ENCODE data around the gene CALHM6. TPM values are rescaled to one million over a fixed set of nuclear protein-coding genes. Genes with fewer than 3 reads are reported as not detected.

Gene CALHM6
- total RNA-seq, 1 donor from 2014 or later = 2.2 TPM

DNA sequence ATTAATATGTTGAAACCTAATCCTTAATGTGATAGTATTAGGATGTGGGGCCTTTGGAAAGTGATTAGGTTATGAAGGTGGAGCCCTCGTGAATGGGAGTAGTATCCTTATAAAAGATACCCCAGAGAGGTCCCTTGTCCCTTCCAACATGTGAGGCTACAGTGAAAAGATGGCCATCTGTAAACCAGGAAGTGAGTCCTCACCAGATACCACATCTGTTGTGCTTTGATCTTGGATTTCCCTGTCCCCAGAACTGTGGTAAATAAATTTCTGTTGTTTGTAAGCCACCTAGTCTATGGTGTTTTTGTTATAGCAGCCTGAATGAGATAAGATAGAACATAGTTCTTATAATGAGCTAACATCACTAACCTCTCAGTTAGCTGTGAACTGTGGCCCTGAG, 16.6 kb upstream of the CALHM6 start:
- ATAC-seq = no peak
- no peak for DNase-seq (ENCODE audit: low spot score)

DNA sequence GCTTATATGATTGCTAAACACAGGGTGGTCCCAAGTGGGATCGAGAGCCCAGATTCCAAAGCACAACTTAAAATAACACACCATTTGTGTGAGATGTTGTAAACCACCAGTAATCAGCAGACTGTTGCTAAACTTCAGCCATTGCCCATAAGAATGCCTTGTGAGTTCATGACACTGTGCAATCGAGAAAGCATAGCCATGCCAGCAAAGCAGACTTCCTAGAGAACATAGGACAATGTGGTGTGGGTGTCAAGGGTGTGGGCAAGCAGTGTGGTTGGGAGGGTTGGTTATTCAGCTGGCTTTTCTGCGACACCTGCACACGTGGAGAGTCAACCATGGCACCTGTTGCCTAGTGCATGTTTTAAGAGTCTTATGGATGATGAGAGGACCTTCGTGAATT, 16.1 kb upstream of the CALHM6 start:
- DNase-seq (ENCODE audit: low spot score) (no peak), ATAC-seq (no peak)

DNA sequence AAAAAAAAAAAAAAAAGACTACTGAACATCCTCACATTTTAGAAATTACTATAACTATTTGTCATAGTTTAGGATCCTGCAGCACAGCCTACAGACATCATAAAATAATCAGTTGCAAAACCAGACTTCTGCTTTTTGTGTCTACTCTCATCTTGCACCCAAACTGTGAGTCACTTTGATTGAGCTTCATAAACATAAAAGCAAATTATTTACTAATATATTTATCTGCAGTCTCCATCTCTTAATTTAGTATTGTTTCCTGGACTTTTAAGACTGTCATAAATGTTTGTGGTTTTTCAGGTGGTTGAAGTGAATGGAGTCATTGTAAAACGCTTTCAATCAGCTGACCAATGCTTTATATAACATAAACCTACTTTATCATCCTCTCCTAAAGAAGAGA, 14.8 kb upstream of the CALHM6 start:
- no peak for DNase-seq (ENCODE audit: low spot score)
- ATAC-seq = no peak

DNA sequence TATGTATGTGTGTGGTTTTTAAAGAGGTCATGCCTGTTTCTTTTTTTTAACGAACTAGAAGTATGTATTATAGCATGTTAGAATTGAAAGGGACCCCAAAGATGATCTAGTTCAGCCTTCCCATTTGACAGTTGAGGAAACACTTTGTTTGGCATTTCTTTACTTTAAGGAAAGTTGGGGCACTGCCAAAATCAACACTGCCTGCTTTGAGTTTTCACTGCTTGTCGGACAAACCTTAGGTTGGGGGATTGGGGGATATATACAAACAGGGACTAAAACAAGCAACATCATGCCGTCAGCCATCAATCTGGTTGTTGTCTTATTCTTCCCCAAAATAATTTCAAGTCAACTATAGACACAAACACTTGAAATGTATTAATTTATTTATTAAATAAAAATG, 14.1 kb upstream of the CALHM6 start:
- DNase-seq (ENCODE audit: low spot score) (no peak), ATAC-seq (no peak)

DNA sequence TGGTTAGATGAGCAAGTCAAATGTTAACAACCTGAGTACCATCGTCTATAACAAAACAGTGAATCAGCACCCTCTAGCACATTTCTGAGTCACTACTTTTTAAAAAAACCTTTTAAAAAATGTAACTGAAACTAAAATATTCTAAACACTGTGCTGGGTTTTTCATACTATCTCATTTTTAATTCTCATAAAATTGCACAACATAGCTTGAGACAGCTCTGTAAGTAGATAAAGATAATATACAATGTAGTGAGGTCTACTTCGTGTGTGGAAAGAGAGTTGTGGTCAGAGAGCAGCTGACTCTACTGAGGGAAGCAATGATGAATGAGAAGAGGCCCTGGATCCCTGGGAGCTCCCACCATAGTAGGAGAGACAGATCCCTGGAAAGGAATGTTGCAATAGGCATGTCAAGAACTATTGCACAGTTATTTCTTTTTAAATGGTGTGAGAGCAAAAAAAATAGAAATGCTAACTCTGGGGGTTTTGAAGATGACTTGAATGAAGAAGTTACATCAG, 13.6 kb upstream of the CALHM6 start:
- DNase-seq (ENCODE audit: low spot score) (no peak), ATAC-seq (peak; percentile 34)

DNA sequence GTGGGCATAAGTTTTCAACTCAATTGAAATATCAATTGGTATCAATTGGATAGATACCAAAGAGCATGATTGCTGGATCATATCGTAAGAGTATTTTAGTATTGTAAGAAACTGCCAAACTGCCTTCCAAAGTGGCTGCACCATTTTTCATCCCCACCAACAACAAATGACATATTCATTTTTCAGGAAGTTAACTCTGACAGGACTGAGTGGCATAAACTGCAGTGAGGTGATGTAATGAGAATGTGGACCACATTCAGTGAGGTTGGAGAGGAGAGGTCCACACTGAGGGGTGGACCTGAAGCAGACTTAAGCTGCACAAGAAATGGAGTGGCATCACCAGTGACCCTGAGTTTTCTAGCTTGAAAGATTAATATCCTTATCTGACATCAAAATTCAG, 11.6 kb upstream of the CALHM6 start:
- no peak for DNase-seq (ENCODE audit: low spot score)
- no peak for ATAC-seq

DNA sequence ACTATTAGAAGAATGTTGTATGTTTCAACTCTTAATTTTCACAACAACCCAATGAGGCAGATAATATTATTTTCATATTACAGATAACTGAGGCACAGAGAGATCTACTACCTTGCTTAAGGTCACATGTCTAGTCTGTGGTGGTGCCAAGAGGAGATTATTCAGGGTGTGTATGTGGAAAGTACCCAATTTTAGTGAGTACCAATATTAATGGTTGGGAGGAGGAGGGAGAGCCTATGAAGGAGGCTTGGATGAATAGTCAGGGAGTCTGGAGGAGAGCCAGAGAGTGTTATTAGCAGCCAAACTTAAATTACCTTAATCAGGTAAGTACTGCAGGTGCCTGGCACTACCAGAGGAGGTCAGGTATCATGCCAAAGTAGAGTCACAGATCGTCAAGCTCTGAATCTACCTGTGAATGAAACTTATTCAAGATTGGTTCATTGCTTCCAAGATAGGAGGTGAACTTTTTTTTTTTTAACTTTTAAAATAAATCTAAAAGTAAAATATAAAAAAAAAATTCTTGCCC, 10.9 kb upstream of the CALHM6 start:
- no peak for DNase-seq (ENCODE audit: low spot score)
- no peak for ATAC-seq

DNA sequence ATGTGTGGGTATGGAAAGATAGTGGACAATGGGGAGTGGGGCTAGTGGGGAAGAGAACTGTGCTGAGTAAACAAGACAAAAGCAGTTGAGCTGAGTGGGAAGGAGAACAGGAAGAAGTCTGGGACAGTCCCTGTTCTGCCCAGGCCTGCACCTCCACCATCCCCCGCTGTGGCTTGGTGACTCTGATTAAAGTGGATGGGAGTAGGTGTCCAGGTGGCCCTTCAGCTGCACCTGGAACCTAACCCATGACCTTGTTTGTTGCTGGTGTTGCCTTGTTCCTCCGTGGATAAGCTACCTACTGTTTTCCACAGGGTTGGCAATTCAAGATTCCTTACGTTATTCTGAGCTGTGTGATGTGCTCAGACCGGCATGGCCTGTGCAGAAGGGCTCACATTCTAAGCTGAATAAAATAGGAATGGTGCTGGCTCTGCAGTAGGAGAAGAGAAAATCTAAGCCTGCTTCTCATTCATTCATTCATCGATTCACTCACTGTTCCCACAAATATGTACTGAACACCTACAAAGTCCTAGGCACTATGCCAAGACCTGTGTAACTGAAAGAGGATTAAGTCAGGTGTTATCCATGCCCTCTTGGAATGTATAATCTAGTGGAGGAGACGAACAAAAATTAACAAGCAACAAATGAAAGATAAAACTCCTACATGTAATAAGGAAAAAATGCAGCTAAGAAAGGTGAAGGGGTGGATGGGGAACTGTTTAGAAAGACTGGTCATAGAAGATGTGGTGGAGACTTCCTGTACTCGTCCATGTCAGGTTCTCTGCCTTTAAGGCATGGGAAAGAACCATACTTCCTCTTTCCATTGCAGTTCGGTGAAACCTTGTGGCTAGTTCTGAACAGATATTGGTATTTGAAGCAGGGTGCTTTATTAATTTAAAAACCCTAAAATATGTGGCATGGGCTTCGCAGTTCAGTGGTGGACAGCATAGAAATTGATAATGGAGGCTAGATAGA, 10.1 kb upstream of the CALHM6 start:
- no peak for DNase-seq (ENCODE audit: low spot score)
- ATAC-seq = peak; percentile 38

DNA sequence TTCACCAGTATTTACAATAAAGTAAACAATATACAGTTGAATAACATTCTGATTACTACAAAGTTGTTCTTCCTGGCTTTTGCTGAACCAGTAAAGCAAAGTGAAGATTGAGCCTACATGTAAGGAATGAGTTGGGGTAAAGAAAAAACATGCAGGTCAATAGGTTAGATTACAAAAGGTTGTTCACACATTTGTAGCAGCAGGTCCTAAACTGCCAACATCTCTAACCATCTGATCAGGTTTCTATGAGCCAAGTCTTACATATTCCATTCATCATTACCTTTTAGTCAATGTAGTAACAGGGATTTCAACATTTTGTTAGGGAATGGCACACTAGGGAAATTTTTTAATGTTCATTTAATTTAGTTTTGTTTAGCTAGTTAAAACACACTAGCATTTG, 9.3 kb upstream of the CALHM6 start:
- no peak for DNase-seq (ENCODE audit: low spot score)
- ATAC-seq = no peak

DNA sequence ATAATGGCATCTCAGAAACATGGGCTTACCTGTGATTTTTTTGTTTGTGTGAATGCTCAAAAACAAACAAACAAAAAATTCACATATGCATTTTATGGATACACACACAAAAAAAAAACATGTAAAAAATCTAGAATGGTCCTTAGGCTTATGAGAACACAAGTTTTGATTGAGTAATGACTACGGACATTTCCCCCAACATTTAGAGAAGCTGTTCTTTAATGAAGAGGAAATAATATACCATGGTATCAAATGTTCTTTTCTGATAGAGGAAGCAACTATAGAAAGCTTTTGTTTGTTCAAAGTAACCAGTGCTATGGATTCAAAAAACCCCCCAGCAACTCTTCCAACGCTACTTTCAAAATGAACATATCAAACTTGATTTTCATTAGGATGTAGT, 8.6 kb upstream of the CALHM6 start:
- no peak for ATAC-seq
- no peak for DNase-seq (ENCODE audit: low spot score)

DNA sequence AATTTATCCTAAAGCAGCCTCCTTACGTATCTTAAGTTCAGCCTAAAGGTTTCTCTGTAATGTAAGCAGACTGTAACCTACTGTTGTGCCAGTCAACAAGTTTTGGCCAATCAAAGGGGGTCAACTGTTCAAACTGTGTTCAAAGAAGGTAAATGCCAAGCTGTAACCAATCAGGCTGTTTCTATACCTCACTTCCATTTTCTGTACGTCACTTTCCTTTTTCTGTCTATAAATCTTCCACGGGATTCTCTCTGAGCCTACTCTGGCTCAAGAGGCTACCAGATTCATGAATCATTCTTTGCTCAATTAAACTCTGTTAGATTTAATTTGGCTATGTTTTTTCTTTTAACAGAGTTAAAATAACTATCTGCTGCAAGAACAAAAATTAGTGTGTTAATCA, 5.1 kb upstream of the CALHM6 start:
- no peak for DNase-seq (ENCODE audit: low spot score)

DNA sequence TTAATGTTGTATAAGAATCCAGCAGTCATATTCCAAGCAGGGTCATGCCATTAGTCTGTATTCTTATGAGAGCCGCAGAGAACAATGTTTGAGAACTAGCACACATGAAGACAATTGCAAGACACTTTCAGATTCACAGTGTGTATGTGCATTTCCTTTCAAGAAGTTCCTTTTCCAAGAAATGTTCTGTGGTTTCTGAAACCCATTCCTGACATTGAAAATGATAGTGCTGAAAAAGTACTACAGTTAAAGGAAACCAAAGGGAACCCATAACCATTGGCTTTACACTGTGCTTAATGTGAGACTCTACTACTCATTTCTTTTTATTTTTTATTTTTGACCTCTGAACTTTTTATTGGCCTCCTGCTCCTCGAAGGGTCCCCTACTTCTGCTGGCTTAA, 4.2 kb upstream of the CALHM6 start:
- ATAC-seq (no peak), DNase-seq (ENCODE audit: low spot score) (no peak)

More for the DNA sequence above, 5.1 kb upstream of the CALHM6 start:
- ATAC-seq = no peak

DNA sequence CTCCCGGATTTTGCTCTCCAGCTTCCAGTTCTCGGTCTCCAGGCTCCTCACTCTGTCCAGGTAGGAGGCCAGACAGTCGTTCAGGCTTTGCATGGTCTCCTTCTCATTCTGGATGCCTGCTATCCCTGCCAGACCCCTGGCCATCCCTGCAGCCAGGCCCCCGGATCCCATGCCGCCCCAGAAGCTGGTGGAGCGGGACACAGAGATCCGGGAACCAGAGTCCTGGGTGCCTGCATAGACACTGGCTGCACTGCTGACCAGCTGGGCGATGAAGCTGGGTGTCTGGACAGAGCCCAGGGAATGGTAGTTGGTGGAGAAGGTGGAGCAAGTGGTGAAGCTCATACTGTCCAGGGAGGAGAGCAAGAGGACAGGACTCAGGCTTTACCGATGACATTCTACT, 2.9 kb upstream of the CALHM6 start:
- no peak for ATAC-seq
- DNase-seq (ENCODE audit: low spot score) = no peak

DNA sequence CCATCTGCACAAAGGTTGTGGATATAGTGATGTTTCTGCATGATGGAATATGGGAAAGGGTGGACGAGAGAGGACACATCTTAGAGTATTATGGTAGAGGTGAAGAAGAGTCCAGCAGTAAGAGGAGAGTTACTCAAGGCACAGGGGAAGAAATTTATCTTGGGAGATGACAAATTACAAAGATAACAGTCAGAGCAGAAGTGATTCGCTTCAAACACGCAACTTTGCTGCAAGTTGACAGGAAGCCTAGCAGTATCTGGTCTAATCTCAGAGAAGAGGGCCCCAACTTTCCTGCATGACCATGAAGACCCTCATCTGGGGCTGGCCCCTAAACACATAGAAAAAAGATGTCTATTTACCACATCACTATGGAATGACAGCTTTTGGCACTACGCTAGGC, 1.2 kb upstream of the CALHM6 start:
- ATAC-seq = no peak
- no peak for DNase-seq (ENCODE audit: low spot score)

DNA sequence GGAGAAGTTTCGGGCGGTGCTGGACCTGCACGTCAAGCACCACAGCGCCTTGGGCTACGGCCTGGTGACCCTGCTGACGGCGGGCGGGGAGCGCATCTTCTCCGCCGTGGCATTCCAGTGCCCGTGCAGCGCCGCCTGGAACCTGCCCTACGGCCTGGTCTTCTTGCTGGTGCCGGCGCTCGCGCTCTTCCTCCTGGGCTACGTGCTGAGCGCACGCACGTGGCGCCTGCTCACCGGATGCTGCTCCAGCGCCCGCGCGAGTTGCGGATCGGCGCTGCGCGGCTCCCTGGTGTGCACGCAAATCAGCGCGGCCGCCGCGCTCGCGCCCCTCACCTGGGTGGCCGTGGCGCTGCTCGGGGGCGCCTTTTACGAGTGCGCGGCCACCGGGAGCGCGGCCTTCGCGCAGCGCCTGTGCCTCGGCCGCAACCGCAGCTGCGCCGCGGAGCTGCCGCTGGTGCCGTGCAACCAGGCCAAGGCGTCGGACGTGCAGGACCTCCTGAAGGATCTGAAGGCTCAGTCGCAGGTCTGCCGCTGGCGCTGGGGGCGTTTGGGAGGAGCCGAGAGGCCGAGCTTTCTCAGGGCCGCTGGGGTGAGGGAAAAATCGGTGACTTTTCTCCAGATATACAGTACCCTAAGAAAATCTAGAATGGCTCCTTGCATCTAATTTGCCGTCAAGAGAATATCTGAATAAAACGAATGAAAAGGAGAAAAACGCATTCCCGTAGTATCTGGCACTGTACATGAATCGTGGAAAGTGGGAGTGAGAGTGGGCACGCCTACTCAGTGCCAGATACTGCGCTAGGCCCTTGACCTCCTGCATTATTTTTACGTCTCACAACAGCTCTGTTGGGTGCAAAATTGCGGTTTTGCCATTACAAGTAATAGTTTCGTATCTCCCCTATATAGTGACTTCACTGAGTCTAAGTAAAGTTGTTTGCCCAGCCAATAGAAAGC, 1.0 kb downstream of the CALHM6 start:
- DNase-seq (ENCODE audit: low spot score) (peak; percentile 61), ATAC-seq (peak; percentile 84)

DNA sequence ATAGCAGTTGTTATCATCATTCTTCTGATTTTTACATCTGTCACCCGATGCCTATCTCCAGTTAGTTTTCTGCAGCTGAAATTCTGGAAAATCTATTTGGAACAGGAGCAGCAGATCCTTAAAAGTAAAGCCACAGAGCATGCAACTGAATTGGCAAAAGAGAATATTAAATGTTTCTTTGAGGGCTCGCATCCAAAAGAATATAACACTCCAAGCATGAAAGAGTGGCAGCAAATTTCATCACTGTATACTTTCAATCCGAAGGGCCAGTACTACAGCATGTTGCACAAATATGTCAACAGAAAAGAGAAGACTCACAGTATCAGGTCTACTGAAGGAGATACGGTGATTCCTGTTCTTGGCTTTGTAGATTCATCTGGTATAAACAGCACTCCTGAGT, 2.1 kb downstream of the CALHM6 start:
- DNase-seq (ENCODE audit: low spot score) (no peak), ATAC-seq (no peak)

DNA sequence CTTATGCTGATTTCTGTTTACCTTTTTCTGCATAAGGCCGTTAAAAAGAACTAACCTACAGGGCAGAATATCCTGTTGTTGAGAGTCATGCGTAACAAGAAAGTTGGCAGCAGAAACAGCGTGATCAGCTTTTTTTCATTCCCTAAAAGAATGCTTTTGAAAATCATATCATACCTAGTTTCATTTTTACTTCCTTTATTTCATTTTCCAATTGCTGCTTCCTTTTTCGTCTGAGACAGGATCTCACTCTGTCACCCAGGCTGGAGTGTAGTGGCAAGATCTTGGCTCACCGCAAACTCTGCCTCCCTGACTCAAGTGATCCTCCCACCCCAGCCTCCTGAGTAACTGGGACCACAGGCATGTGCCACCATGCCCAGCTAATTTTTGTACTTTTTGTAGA, 4.1 kb downstream of the CALHM6 start:
- no peak for DNase-seq (ENCODE audit: low spot score)
- peak; percentile 16 for ATAC-seq

DNA sequence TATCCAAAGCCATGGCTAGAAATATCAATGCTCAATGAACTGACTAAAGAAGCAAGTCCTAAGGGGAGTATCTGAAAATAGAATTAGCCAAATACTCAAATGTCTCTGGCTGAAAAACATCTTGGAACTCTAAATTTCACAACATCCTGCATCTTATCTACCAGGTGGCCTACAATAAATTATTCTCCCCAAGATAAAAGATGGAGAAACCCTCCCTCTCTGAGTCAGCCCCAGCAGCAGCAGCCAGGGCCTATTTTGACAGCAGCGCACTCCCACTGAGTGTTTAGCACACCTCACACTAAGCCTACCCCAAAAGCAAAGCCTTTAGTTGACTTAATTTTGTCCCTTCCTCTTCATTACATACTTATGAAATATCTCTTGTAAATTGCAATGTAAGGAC, 5.9 kb downstream of the CALHM6 start:
- no peak for DNase-seq (ENCODE audit: low spot score)
- ATAC-seq = no peak

DNA sequence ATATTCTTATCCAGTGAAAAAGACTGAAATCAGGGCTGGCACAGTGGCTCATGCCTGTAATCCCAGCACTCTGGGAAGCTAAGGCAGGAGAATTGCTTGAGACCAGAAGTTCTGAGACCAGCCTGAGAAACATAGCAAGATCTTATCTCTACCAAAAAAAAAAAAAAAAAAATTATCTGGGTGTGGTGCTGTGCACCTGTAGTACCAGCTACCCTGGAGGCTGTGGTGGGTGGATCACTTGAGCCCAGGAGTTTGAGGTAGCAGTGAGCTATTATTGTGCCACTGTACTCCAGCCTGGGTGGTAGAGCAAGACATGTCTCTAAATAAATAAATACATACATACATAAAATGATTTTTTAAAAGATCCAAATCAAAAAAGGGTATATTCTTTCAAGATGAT, 6.3 kb downstream of the CALHM6 start:
- ATAC-seq (no peak), DNase-seq (ENCODE audit: low spot score) (no peak)

DNA sequence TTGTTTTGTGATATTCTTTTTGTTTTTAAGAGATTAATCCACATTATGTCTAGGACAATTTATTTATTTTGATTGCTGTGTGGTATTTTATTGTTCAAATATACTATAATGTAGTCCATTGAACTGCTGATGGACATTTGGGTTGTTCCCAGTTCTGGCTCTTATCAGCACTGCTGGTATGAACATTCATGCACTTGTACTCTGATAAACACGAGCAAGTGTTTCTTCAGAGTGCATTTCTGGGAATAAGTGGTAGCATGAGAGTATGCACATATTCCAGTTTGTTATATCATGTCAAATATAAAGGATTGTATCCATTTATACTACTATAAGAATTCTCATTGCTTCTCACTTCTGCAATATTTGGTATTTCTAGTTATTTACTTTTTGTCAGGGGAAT, 7.1 kb downstream of the CALHM6 start:
- ATAC-seq = no peak

DNA sequence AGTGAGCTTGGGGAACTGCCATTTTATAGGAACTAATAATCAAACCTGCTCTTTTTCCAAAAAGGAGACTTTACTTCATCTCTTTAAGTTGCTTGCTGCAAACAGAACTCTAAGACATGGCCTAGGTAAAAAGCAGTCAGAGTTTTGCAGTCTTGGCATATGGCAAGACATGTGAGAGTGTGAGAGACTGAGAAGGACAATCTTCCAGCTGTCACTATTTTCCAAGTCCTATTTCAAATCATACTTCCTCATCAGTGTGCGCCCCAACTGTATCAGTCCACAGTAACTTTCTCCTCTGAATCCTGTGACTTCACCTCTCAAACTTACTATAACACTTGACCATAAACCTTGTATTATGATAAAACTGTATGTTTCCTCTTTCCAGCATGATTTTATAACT, 10.4 kb downstream of the CALHM6 start:
- ATAC-seq (no peak), DNase-seq (ENCODE audit: low spot score) (no peak)

More for the DNA sequence above, 7.1 kb downstream of the CALHM6 start:
- no peak for DNase-seq (ENCODE audit: low spot score)
